ENCODE measurements around the gene UROS. TPM values are rescaled to one million over a fixed set of nuclear protein-coding genes. Genes with fewer than 3 reads are reported as not detected.

Gene UROS
- total RNA-seq, 1 donor from 2014 or later: 45.0 TPM

GRCh38 chr10:125762692-125763648 is 60.1 kb downstream of the UROS start:
- DNase-seq (ENCODE audit: low spot score, unreplicated experiment): no peak
- Mint-ChIP-seq H3K27me3 (no peaks in the 10 kb centered on the region), H3K4me3 (ENCODE audit: low read depth) (no peak overlapping the region), H3K4me1 (ENCODE audit: low read depth) (peaks cover 2% of the 10 kb centered on the region), H3K36me3 (ENCODE audit: insufficient read depth) (peaks cover 35% of the 10 kb centered on the region), H3K27ac (no peak overlapping the region), H3K9me3 (ENCODE audit: low read depth) (no peaks in the 10 kb centered on the region)
- no peak for TF ChIP-seq CTCF (IDR thresholded peaks at IDR 0.05; ENCODE audit: unreplicated experiment)

- peaks cover 38% of the 10 kb centered on the region for H3K36me3 Mint-ChIP-seq (ENCODE audit: insufficient read depth)
- no peak for DNase-seq (ENCODE audit: low spot score, unreplicated experiment)
Measured at GRCh38 chr10:125761961-125762360, 61.1 kb downstream of the UROS start.

GRCh38 chr10:125757742-125758141 is 65.3 kb downstream of the UROS start:
- Mint-ChIP-seq H3K4me3 (ENCODE audit: low read depth) (no peak overlapping the region), H3K4me1 (ENCODE audit: low read depth) (peaks cover 2% of the 10 kb centered on the region), H3K27ac (no peak overlapping the region), H3K27me3 (no peaks in the 10 kb centered on the region), H3K36me3 (ENCODE audit: insufficient read depth) (peaks cover 35% of the 10 kb centered on the region), H3K9me3 (ENCODE audit: low read depth) (no peaks in the 10 kb centered on the region)
- TF ChIP-seq CTCF (IDR thresholded peaks at IDR 0.05; ENCODE audit: unreplicated experiment): no peak
- no peak for DNase-seq (ENCODE audit: low spot score, unreplicated experiment)

More at GRCh38 chr10:125761961-125762360, 61.1 kb downstream of the UROS start:
- TF ChIP-seq CTCF (IDR thresholded peaks at IDR 0.05; ENCODE audit: unreplicated experiment): no peak
- Mint-ChIP-seq H3K27ac (no peak overlapping the region), H3K4me3 (ENCODE audit: low read depth) (no peak overlapping the region), H3K9me3 (ENCODE audit: low read depth) (no peaks in the 10 kb centered on the region), H3K4me1 (ENCODE audit: low read depth) (peaks cover 2% of the 10 kb centered on the region), H3K27me3 (no peaks in the 10 kb centered on the region)

GRCh38 chr10:125756853-125757487 is 66.1 kb downstream of the UROS start:
- no peak for TF ChIP-seq CTCF (IDR thresholded peaks at IDR 0.05; ENCODE audit: unreplicated experiment)
- no peaks in the 10 kb centered on the region for H3K27me3 Mint-ChIP-seq
- H3K36me3 Mint-ChIP-seq (ENCODE audit: insufficient read depth): peaks cover 36% of the 10 kb centered on the region
- H3K4me1 Mint-ChIP-seq (ENCODE audit: low read depth): peaks cover 2% of the 10 kb centered on the region
- H3K9me3 Mint-ChIP-seq (ENCODE audit: low read depth): no peaks in the 10 kb centered on the region
- no peak overlapping the region for H3K27ac Mint-ChIP-seq
- no peak for DNase-seq (ENCODE audit: low spot score, unreplicated experiment)
- H3K4me3 Mint-ChIP-seq (ENCODE audit: low read depth): no peak overlapping the region

GRCh38 chr10:125756196-125756595 is 66.9 kb downstream of the UROS start:
- no peak for DNase-seq (ENCODE audit: low spot score, unreplicated experiment)
- no peaks in the 10 kb centered on the region for H3K4me1 Mint-ChIP-seq (ENCODE audit: low read depth)
- H3K27ac Mint-ChIP-seq: no peak overlapping the region
- H3K9me3 Mint-ChIP-seq (ENCODE audit: low read depth): no peaks in the 10 kb centered on the region
- no peak for TF ChIP-seq CTCF (IDR thresholded peaks at IDR 0.05; ENCODE audit: unreplicated experiment)
- no peaks in the 10 kb centered on the region for H3K27me3 Mint-ChIP-seq
- H3K36me3 Mint-ChIP-seq (ENCODE audit: insufficient read depth): peaks cover 39% of the 10 kb centered on the region
- no peak overlapping the region for H3K4me3 Mint-ChIP-seq (ENCODE audit: low read depth)
